ENCODE results near the gene SEMA4C. TPM values are rescaled to one million over a fixed set of nuclear protein-coding genes. Genes with fewer than 3 reads are reported as not detected.

SEMA4C gene
- total RNA-seq, 1 donor from 2014 or later, result 279 TPM

- no peak for TF ChIP-seq CTCF (IDR thresholded peaks at IDR 0.05; ENCODE audit: unreplicated experiment)
- peaks cover 23% of the 10 kb centered on the region for H3K27me3 Mint-ChIP-seq (ENCODE audit: unreplicated experiment)
- peaks cover 44% of the 10 kb centered on the region for H3K36me3 Mint-ChIP-seq (ENCODE audit: low read depth, unreplicated experiment)
- no peaks in the 10 kb centered on the region for H3K9me3 Mint-ChIP-seq (ENCODE audit: unreplicated experiment)
- DNase-seq (ENCODE audit: low spot score), result no peak
- peak overlapping the region; percentile 97 for H3K4me3 Mint-ChIP-seq (ENCODE audit: unreplicated experiment)
- peaks cover 47% of the 10 kb centered on the region for H3K4me1 Mint-ChIP-seq (ENCODE audit: unreplicated experiment)
- peak overlapping the region; percentile 94 for H3K27ac Mint-ChIP-seq (ENCODE audit: unreplicated experiment)
These were observed 2.7 kb downstream of the SEMA4C start for GRCh38 chr2:96866986-96867755.

- Mint-ChIP-seq H3K27me3 (ENCODE audit: unreplicated experiment) (peaks cover 20% of the 10 kb centered on the region), H3K27ac (ENCODE audit: unreplicated experiment) (peak overlapping the region; percentile 86), H3K4me1 (ENCODE audit: unreplicated experiment) (peaks cover 50% of the 10 kb centered on the region), H3K4me3 (ENCODE audit: unreplicated experiment) (peak overlapping the region; percentile 97), H3K9me3 (ENCODE audit: unreplicated experiment) (no peaks in the 10 kb centered on the region), H3K36me3 (ENCODE audit: low read depth, unreplicated experiment) (peaks cover 46% of the 10 kb centered on the region)
- TF ChIP-seq CTCF (IDR thresholded peaks at IDR 0.05; ENCODE audit: unreplicated experiment), result no peak
- DNase-seq (ENCODE audit: low spot score), result no peak
These were observed 3.3 kb downstream of the SEMA4C start for GRCh38 chr2:96866586-96866985.

- TF ChIP-seq CTCF (IDR thresholded peaks at IDR 0.05; ENCODE audit: unreplicated experiment), result no peak
- Mint-ChIP-seq H3K36me3 (ENCODE audit: low read depth, unreplicated experiment) (peaks cover 43% of the 10 kb centered on the region), H3K4me1 (ENCODE audit: unreplicated experiment) (peaks cover 49% of the 10 kb centered on the region), H3K27ac (ENCODE audit: unreplicated experiment) (no peak overlapping the region), H3K4me3 (ENCODE audit: unreplicated experiment) (peak overlapping the region; percentile 97), H3K27me3 (ENCODE audit: unreplicated experiment) (peaks cover 17% of the 10 kb centered on the region), H3K9me3 (ENCODE audit: unreplicated experiment) (no peaks in the 10 kb centered on the region)
- DNase-seq (ENCODE audit: low spot score), result no peak
These were observed 3.7 kb downstream of the SEMA4C start for GRCh38 chr2:96866149-96866548.

- H3K9me3 Mint-ChIP-seq (ENCODE audit: unreplicated experiment), result no peaks in the 10 kb centered on the region
- H3K27ac Mint-ChIP-seq (ENCODE audit: unreplicated experiment), result peak overlapping the region; percentile 84
- H3K36me3 Mint-ChIP-seq (ENCODE audit: low read depth, unreplicated experiment), result peaks cover 38% of the 10 kb centered on the region
- TF ChIP-seq CTCF (IDR thresholded peaks at IDR 0.05; ENCODE audit: unreplicated experiment), result no peak
- DNase-seq (ENCODE audit: low spot score), result no peak
- H3K27me3 Mint-ChIP-seq (ENCODE audit: unreplicated experiment), result peaks cover 17% of the 10 kb centered on the region
- H3K4me3 Mint-ChIP-seq (ENCODE audit: unreplicated experiment), result peak overlapping the region; percentile 97
- peaks cover 44% of the 10 kb centered on the region for H3K4me1 Mint-ChIP-seq (ENCODE audit: unreplicated experiment)
These were observed 4.2 kb downstream of the SEMA4C start for GRCh38 chr2:96865654-96866053.

GRCh38 chr2:96864343-96865091 lies 5.4 kb downstream of the SEMA4C start:
- no peak for DNase-seq (ENCODE audit: low spot score)
- H3K4me1 Mint-ChIP-seq (ENCODE audit: unreplicated experiment), result peaks cover 52% of the 10 kb centered on the region
- no peak overlapping the region for H3K4me3 Mint-ChIP-seq (ENCODE audit: unreplicated experiment)
- peaks cover 39% of the 10 kb centered on the region for H3K36me3 Mint-ChIP-seq (ENCODE audit: low read depth, unreplicated experiment)
- H3K9me3 Mint-ChIP-seq (ENCODE audit: unreplicated experiment), result no peaks in the 10 kb centered on the region
- peaks cover 16% of the 10 kb centered on the region for H3K27me3 Mint-ChIP-seq (ENCODE audit: unreplicated experiment)
- TF ChIP-seq CTCF (IDR thresholded peaks at IDR 0.05; ENCODE audit: unreplicated experiment), result no peak
- no peak overlapping the region for H3K27ac Mint-ChIP-seq (ENCODE audit: unreplicated experiment)

Data from endothelial cell (in vitro differentiated cells).